Adrenal gland (tissue), 19 donors: ENCODE results near the gene MAN2A2. TPM values are rescaled to one million over a fixed set of nuclear protein-coding genes. Genes with fewer than 3 reads are reported as not detected.

Source experiments
- DNase-seq, 7 donors: peaks; one replicate each; pipeline ENCODE4 v3.0.0-alpha.2; 2019 to 2020
- H3K27ac ChIP-seq, 5 donors: fragments of 200-600 bp; sonication (generic) in 4 of 5; 1 replicate in 3 of 5; 2 replicates in 2 of 5; pipeline versions ENCODE4 v1.5.1 to v1.8.0; 2016 to 2020; ENCODE audit warnings: mild to moderate bottlenecking in 1 of 5
- H3K27me3 ChIP-seq: fragments of 200-600 bp; 2 replicates; pipeline ENCODE4 v1.8.0; 2021
- H3K36me3 ChIP-seq, 2 donors: fragments of 200-600 bp; replicated peaks in 1 of 2; 1 replicate in 1 of 2; 2 replicates in 1 of 2; pipeline versions ENCODE4 v1.5.1 to v1.8.0; 2018 to 2022
- H3K4me1 ChIP-seq, 2 donors: fragments of 200-600 bp; replicated peaks in 1 of 2; 1 replicate in 1 of 2; 2 replicates in 1 of 2; pipeline versions ENCODE4 v1.5.1 to v1.8.0; 2018 to 2021
- H3K4me3 ChIP-seq, 4 donors: fragments of 200-600 bp; sonication (generic) in 3 of 4; one replicate each; pipeline ENCODE4 v1.5.1; 2016 to 2018
- H3K9me3 ChIP-seq, 3 donors: fragments of 200-600 bp; sonication (generic) in 1 of 3; replicated peaks in 1 of 3; 1 replicate in 2 of 3; 2 replicates in 1 of 3; pipeline versions ENCODE4 v1.5.1 to v1.8.0; 2016 to 2021
- CTCF ChIP-seq, 6 experiments: fragments of 450-650 bp in 4 of 6; fragments of 200-600 bp in 2 of 6; sonication (generic) in 1 of 6; IDR thresholded peaks; 1 replicate in 5 of 6; 2 replicates in 1 of 6; pipeline versions ENCODE4 v1.5.1 to v1.8.0; 2016 to 2021; ENCODE audit warnings: antibody characterized with exemption in 6 of 6, mild to moderate bottlenecking in 2 of 6, moderate library complexity in 1 of 6
- POLR2A ChIP-seq, 2 donors: fragments of 450-650 bp; IDR thresholded peaks; one replicate each; pipeline ENCODE4 v1.6.1; 2017; ENCODE audit warnings: antibody characterized with exemption in 2 of 2, mild to moderate bottlenecking in 2 of 2, moderate library complexity in 1 of 2
- WGBS, 4 donors: extraction: QIAGEN DNeasy Blood & Tissue Kit in 2 of 4; methylation state at CpG; one replicate each; pipeline versions ENCODE4 v1.1.5 to v1.1.7; 2013 to 2017; 5-methylcytosine and 5-hydroxymethylcytosine counted together
- intact Hi-C, 2 donors: fragments of 100-400 bp; cut with DNase I; formaldehyde crosslinking; loops; one replicate each; pipeline versions ENCODE4 v1.14.1 to v1.15.0; 2022 to 2023
- long read RNA-seq, 10 donors: library from polyadenylated mRNA in 3 of 10; unstranded in 2 of 10; stranded (forward) in 1 of 10; transcript quantifications; one replicate each; pipeline ENCODE4 v2.0.0 and lab custom pipeline, GENCODE V29; 2021 to 2026
- polyA plus RNA-seq, 3 donors: library from polyadenylated mRNA; stranded (reverse); fragments of 200-250 nt in 2 of 3; fragments of 350-450 nt in 1 of 3; fragmentation: Illumina TruSeq in 1 of 3; extraction: RNeasy Lipid Tissue Mini Kit (QIAGEN cat#74804) in 1 of 3; gene quantifications; one replicate each; pipeline ENCODE4 v1.2.3, GENCODE V29; 2013 to 2014
- total RNA-seq, 9 donors: library from RNA; depleted of rRNA in 4 of 9; stranded (reverse); fragments of >200 nt in 4 of 9; fragments of 120-200 nt in 1 of 9; fragmentation: NEBNext Ultra II Directional in 1 of 9; extraction: Animal tissue kit (Norgen Biotek cat#: 25700) in 1 of 9; gene quantifications; one replicate each; pipeline versions ENCODE4 v1.1.0 to v1.2.4, GENCODE V29; 2013 to 2023
- donor health status: healthy with polysubstance abuse.
- donor health status: Bipolar disorder and iron deficiency.
- donor health status: DM: yes; HTN: yes; CAD: no.
- donor health status: DM: no; HTN: no; CAD: no.
- donor health status: DM: no; HTN: no; CAD: no.
- donor health status: DM: yes; HTN: yes; CAD: no.

MAN2A2 gene
- total RNA-seq (10 to 100 TPM; 13.3 to 94.6 (median 65.5) TPM), polyA plus RNA-seq (10 to 100 TPM; 26.5 to 83.3 (median 46.2) TPM)
- long read RNA-seq, donor 1, partial matches to known transcripts, result 30 of 31 reads
- long read RNA-seq, donor 1, other reads (novel, unspliced or antisense), result 0 of 31 reads
- long read RNA-seq, donor 2, full-length matches to known transcripts, result 1 of 1 reads
- long read RNA-seq, donor 2, partial matches to known transcripts, result 0 of 1 reads
- long read RNA-seq, donor 2, other reads (novel, unspliced or antisense), result 0 of 1 reads
- long read RNA-seq, donor 3, result 0 reads
- long read RNA-seq, donor 4, partial matches to known transcripts, result 2 of 6 reads
- long read RNA-seq, donor 4, other reads (novel, unspliced or antisense), result 2 of 6 reads
- long read RNA-seq, donor 5, transcript MAN2A2-212 (4 exons, 623 nt), result major isoform, 11 of 51 reads
- long read RNA-seq, donor 5, partial matches to known transcripts, result 20 of 51 reads
- long read RNA-seq, donor 5, other reads (novel, unspliced or antisense), result 20 of 51 reads
- long read RNA-seq, donor 6, partial matches to known transcripts, result 4 of 14 reads
- long read RNA-seq, donor 6, other reads (novel, unspliced or antisense), result 6 of 14 reads
- long read RNA-seq, donor 7, result 0 reads
- long read RNA-seq, donor 8, partial matches to known transcripts, result 0 of 1 reads
- long read RNA-seq, donor 8, other reads (novel, unspliced or antisense), result 0 of 1 reads
- long read RNA-seq, donor 9, partial matches to known transcripts, result 0 of 1 reads
- long read RNA-seq, donor 9, other reads (novel, unspliced or antisense), result 0 of 1 reads
- long read RNA-seq, donor 10, result 0 reads

- H3K4me3 ChIP-seq, result peak within 1 kb of the TSS; percentile 22 to 78 (median 70)
- peaks cover 11 to 17% of the 10 kb centered on the region in 2 donors for H3K4me1 ChIP-seq
- no peak for TF ChIP-seq CTCF (IDR thresholded peaks at IDR 0.05)
- peak in 1 of 2 donors; percentile 65 for TF ChIP-seq POLR2A (IDR thresholded peaks at IDR 0.05)
- peak within 1 kb of the TSS; percentile 90 to 99 (median 95) for H3K27ac ChIP-seq
- intact Hi-C loops, result no loop called here
- 1 to 2% (median 1%) methylated on average over 30 to 81 of the region's 81 CpGs for WGBS, 4 donors
- peaks cover 0 to 33% of the 10 kb centered on the region in 2 donors for H3K36me3 ChIP-seq
- peak; percentile 65 to 85 (median 73) for DNase-seq
- H3K27me3 ChIP-seq, result no peaks in the 10 kb centered on the region
- H3K9me3 ChIP-seq, result no peaks in the 10 kb centered on the region
Measured at GRCh38 chr15:90902840-90903732, at the start of gene MAN2A2. TSS of gene MAN2A2 (plus strand) at chr15:90903302. CDS start at chr15:90904208, 906 bp downstream.

- intact Hi-C loops, result no loop called here
- WGBS, 4 donors, result 84 to 93% (median 86%) methylated on average over 6 to 9 of the region's 9 CpGs
- no peak for DNase-seq
- H3K36me3 ChIP-seq, result no peaks in the 10 kb centered on the region
- no peaks in the 10 kb centered on the region for H3K4me1 ChIP-seq
- no peak overlapping the region for H3K27ac ChIP-seq
- no peak for TF ChIP-seq POLR2A (IDR thresholded peaks at IDR 0.05)
- TF ChIP-seq CTCF (IDR thresholded peaks at IDR 0.05), result no peak
- H3K27me3 ChIP-seq, result no peaks in the 10 kb centered on the region
- no peak overlapping the region for H3K4me3 ChIP-seq
- H3K9me3 ChIP-seq, result no peaks in the 10 kb centered on the region
Measured at GRCh38 chr15:90855139-90855538, 48.0 kb upstream of the MAN2A2 start.

- intact Hi-C loops, result no loop called here
- DNase-seq, result no peak
- Histone ChIP-seq H3K4me1 (no peaks in the 10 kb centered on the region), H3K4me3 (no peak overlapping the region), H3K27me3 (no peaks in the 10 kb centered on the region), H3K9me3 (no peaks in the 10 kb centered on the region), H3K36me3 (no peaks in the 10 kb centered on the region), H3K27ac (no peak overlapping the region)
- 84 to 94% (median 90%) methylated on average over 8 of the region's 8 CpGs for WGBS, 4 donors
- TF ChIP-seq CTCF (IDR thresholded peaks at IDR 0.05) (no peak), POLR2A (IDR thresholded peaks at IDR 0.05) (no peak)
Measured at GRCh38 chr15:90857337-90857736, 45.8 kb upstream of the MAN2A2 start.
